NCI-H1436 treated with DMSO at 0.1 percent for 48 hours (cell line): ENCODE results near the gene TMEM98.
"Not testable (repeated sequence)": the region's sequence is repeated elsewhere in the genome, so short reads cannot be mapped to it uniquely, and the experiment has no call there.

Source experiments
- DNase-seq: peaks from one replicate; lab custom pipeline; 2025; lab: John Stamatoyannopoulos, UW

TMEM98 gene, protein sequence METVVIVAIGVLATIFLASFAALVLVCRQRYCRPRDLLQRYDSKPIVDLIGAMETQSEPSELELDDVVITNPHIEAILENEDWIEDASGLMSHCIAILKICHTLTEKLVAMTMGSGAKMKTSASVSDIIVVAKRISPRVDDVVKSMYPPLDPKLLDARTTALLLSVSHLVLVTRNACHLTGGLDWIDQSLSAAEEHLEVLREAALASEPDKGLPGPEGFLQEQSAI

DNA sequence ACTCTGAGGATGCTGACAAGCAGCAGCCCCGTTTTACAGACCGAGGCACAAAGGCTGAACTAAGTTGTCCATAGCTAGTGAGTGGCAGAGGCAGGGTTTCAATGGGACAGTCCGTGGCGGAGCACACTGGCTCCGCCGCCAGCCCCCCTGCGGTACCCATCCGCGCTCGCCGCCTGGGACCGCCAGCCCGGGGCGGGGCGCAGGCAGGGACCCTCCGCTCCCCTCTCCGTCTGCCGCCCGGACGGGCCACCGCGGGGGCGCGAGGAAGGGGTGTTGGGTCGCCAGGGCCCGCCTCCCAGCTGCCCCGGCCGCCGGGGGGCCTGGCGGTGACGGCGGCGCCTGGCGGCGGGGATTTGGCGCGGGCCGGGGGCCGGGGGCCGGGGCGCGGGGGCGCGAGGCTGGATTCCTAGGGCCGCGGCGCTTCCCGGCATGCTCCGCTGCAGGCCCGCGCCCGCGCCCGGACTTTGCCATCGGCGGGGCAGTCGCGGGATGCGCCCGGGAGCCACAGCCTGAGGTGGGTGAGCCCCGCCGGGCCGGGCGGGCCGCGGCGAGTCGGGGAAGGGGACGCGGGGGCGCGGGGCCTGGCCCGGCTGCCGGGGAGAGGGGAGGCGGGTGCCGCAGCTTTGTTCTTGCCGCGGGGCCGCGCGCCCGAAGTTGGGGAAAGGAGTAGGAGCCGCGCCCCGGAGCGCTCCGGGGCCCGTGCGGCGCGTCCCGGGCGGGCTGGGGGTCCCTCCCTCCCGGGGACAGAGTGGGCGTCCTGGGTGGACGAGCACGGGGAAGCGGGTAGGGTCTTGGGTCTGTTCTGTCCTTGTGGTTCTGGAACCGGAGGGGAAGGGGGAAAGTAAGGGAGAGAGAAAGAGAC lies at the start of gene TMEM98:
TMEM98 (plus strand) TSS at position 430 of the 862 bp plus-strand sequence. CDS start 3,376 bp downstream, outside the sequence.
- DNase-seq, result no peak

DNA sequence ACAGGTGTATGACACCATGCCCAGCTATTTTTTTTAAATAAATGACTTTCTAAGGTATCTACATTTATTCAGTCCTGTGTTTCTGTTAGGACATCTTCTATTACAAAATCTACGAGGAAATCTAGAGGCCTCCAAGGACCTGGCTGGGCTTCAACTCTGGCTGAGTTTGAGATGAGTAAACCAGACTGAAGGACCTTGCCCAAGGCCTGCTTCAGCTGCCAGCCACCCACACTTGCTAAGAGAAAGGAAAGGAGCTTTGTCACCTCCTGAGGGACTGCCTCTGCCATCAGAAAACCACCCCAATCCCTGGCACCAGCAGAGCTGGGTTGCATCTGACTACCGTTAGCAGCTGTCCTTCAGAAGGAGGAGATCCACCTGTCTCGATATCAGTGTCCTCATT lies 49.7 kb upstream of the TMEM98 start:
- DNase-seq, result no peak

DNA sequence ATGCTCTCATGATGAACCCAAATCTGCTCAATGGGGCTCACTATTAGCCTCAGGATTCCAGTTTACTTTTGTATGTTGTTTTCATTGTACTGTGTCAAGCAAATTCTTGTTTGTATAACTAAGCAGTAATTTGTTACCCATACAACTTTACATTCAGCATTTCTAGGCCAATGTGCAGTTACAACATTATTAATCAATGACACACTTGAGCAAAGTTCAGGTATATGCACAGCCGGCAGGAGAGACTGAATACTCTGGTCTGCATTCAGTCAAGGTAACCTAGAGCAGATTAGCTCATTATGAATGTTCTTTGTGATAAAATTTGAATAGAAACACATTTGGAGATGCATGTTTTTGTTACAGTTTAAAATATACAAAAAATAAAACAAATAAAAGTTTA lies 48.8 kb upstream of the TMEM98 start:
- no peak for DNase-seq

DNA sequence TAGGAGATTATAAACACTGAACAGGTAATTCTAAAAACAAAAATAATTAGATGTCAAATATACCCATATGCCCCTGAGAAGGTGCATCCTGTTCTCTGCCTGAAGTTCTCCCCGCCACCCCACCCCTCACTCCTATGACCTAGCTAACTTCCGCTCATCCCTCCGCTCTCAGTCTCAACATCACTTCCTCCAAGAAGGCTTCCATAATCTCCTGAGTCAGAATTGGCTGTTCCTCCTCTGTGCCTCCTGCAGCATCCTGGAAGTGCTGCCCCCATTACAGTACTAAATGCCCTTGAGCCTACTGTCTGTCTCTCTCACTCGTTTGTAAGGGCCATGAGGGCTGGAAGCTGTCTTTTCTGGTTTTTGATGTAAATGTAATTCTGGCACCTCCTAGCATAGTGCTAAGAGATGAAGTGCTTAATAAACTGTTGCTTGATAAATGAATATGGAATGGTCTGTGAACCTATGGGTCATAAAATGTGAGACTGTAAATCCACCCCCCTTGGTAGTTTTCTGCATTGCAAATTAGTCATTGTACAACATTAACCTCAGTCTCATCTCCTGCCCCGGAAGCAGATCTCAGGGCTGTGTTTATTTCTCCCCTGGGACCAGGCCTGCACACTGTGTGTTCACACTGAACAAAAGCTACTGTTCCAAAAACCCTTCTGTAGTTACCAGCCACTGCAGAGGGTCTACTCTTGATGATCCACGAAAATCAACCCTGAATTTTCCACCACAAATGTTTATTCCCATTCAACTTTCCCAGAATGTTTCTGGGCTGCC lies 47.1 kb upstream of the TMEM98 start:
- peak; percentile 13 for DNase-seq

DNA sequence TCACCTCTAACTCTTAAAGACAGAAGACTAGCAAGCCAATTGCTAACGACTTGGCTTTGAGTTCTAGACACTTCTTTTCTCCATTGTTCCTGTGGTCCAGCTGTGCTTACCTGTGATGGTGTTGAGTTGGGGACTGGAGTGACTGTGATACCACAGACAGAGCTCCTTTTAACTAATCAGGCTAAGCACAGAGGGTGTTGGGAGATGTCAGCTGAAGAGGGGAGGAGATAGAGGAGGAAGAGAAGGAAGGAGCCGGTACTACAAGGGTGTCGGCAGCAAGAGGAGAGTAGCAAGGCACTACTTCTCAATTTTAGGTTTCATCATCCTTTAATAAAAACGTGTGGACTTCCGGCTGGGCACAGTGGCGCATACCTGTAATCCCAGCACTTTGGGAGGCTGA lies 45.9 kb upstream of the TMEM98 start:
- no peak for DNase-seq

DNA sequence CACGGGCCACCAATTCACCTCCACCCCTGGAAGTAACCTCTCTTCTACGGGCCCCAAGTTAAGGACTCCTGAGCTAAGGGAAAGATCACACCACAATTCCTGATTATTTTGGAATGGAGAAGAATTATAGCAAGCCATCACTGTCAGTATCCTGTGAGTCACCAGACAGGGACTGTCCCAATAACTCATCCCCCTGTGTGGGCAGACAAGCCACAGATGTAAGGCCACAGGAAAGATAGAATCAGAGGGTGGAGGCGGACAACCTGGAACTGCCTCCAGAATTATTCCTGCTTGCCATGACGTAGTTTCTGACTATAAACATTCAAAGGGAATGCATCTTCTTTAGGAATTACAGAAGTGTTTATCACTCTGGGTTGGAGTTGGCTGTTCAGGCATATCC lies 45.2 kb upstream of the TMEM98 start:
- DNase-seq, result no peak

DNA sequence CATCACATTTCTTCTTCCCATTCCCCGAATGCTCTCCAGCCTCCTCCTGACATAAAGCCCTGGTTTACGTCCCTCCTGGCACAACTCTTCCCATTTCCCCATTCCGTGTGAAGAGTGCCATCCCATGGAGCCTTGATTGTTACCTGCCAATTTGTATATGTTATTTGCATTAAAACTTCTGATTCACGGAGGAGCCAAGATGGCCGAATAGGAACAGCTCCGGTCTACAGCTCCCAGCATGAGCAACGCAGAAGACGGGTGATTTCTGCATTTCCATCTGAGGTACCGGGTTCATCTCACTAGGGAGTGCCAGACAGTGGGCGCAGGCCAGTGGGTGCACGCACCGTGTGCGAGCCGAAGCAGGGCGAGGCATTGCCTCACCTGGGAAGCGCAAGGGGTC lies 41.0 kb upstream of the TMEM98 start:
- not testable (repeated sequence) for DNase-seq

DNA sequence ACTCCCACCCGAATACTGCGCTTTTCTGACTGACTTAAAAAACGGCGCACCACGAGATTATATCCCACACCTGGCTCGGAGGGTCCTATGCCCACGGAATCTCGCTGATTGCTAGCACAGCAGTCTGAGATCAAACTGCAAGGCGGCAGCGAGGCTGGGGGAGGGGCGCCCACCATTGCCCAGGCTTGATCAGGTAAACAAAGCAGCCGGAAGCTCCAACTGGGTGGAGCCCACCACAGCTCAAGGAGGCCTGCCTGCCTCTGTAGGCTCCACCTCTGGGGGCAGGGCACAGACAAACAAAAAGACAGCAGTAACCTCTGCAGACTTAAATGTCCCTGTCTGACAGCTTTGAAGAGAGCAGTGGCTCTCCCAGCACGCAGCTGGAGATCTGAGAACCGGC lies 40.5 kb upstream of the TMEM98 start:
- DNase-seq, result not testable (repeated sequence)

DNA sequence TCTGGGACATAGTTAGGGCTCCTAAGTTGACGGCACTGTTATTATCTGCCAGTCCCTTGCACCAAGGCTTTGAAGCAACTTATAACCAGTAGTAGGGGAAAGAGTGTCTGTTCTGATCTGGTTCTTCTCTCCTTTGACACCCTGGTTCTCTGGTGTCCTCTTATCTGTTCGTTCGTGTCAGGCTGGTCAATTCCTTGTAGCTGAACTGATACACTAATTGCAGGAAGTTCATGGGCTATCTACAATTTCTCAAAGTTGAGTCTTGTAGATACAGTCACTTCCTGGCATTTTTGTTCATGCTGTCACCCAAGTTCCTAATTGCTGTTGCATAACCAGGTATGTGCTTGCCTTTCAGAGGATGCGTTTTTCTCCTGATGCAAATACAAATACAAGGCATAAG lies 33.7 kb upstream of the TMEM98 start:
- no peak for DNase-seq

DNA sequence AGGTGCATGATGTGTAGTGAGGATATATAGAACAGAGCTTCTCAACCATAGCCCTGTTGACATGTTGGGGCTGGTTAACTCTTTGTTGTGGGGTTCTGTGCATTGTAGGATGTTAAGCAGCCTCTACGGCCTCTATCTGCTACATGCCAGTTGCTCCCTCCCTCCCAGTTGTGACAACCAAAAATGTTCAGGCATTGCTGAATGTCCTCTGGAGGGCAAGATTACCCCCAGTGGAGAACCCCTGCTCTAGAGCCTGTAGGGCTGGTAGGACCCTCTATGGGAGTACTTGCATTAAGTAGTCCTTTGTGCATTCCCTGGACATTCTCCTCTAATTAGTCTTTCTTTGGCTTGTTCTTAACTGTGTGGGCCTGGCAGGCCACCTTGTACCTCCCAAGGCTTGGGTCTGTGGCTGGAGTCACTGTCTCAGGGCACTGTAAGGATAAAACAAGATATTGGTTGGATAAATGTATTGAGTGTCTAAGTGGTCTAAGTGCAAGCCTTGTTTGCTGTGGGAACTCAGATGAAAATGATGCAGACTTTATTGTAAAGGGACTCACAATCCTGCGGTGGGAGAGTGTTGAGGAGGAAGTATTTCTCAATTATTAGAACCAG lies 31.2 kb upstream of the TMEM98 start:
- no peak for DNase-seq

DNA sequence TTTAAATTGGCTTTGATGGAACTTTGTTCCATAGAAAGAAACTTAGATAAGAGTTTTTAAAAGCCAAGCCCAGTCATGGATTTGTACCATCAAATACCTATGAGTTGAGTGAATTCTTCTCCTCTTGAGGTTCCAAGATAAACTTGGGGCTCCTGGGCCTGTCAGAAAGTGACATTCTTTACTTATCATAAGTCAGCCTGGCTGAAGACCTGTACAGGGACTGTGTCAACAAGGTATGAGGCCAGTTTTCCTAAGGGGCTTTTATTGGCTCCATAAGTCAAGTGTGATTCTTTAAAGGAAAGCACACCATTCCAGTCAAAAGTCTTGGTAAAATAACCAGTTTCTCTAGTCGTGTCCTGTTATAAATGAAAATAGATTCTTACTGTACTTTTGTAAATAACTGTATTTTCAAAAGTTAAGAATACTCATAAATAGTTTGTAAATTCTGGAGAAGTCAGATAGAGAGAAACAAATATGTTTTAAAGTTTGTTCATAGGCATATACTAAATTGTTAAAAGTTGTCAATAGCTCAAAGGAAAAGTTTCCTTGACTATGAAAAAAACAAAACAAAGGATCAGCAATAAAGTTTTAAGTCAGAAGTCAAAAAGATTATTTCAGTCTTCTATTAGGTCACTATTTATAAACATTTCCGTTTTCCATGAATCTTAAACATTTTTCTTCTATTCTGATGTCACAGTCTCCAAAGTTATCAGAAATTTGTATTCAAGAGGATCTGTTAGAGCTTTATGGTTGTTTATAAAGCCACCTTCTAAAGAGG lies 28.5 kb upstream of the TMEM98 start:
- DNase-seq, result no peak

DNA sequence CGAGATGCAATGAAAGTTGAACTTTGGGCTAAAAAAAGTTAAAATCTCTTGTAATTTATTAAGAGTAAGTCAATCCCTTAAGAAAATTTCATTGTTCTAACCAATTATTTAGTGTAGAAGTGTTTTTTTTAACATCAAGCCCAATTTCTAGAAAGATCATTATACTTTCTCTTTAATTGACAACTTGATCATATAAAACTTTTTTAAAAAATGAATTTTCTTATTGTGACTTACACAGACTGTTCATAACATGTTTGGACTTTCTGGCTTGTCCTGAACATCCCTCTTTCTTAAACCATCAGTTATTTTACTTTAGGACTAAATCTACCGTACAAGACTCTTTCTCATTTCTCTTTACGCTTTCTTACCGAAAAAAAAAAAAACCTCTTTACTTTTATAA lies 26.2 kb upstream of the TMEM98 start:
- no peak for DNase-seq

DNA sequence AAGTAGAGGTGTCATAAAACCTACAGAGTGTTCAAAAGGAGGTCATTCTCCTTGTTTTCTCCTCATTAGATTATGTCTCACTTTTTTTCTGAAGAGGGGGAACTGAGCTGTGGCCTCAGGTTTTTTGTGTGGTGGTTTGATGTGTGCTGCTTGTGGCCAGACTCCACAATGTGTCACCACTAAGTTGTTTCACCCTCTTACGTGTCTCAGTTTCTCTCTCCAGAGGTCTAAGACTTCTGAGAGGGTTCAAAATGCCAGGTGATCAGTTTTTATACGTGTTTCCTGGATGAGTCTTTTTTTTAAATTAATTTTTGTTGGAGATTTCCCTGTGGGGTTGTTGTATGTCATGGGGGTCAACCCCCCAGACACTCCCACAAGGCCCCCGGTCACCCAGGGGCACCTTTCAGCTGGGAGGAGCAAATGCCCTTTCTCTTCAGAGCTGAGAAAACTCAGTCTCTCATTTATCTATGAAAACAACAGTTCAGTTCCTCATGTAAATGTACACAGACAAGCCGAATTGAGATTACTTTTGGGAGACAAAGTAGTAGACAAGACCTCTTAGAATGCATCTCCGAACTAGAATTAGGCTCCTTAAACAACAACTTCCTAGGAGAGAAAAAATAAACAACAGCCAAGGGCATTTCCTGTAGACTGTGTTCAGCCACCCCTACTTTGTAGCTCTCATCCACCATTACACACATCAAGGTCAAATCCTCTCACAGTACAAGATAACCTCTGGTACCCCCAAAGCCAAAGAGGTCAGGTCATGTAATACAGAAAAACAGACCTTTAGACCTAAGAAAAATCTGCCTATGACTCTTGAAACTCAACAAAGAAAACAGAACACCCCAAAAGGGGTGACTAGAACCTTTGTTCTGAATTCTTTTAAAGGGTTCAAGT lies 23.9 kb upstream of the TMEM98 start:
- DNase-seq, result no peak

DNA sequence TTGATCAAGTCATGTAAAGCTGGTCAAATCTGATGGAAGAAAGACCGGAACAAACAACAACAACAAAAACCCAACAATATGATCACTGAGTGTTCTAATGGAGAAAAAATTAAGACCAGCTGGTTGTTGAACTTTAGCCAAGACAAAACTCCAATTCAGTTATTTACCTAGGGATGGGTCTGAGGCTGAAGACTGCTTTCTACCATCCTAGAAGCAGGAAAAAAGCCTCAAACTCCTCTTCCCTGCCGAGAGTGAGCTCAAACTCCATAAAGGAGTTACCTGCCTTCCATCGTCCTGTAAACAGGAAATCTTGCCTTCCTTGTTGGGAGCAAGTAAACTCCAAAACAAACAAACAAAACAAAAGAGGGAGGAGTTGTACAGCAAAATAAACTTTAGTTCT lies 23.1 kb upstream of the TMEM98 start:
- no peak for DNase-seq

DNA sequence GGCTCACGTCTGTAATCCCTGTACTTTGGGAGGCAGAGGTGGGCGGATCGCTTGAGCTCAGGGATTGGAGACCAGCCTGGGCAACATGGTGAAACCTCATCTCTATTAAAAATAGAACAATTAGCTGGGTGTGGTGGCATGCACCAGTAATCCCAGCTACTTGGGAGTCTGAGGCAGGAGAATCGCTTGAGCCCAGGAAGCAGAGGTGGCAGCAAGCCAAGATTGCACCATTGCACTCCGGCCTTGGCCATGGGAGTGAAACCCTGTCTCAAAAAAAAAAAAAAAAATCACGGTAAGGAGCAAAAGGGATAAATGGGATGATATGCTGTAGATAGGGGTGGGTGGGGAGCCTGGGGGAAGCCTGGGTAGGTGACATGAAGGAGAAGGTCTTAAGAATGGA lies 20.4 kb upstream of the TMEM98 start:
- DNase-seq, result no peak

DNA sequence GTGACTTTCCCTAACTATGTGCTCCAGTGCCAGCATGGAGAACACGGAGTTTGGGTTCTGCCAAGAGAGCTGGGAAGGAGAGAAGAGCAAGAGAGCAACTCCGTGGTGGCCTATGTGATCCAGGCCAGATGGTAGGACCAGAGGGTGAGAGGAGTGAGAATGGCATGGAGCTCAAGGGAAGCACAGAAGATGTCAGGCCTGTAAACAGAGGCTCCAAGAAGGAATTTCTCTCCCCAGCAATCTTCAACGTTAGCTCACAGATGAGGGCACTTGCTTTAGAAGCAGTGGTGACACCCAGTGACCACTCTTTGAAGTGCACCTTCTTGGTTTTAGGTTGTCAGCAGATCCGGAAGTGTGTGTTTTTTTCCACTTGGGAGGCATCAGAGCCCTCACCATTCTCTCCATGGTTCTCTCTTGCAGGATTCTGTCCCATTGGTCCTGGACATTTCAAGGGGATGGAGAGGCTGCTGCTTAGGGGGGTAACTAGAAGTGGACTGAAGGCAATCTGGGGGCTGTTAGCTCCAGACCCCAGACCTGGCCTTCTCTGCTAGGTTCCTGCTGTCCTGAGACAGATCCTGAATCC lies 18.1 kb upstream of the TMEM98 start:
- DNase-seq, result peak; percentile 73

DNA sequence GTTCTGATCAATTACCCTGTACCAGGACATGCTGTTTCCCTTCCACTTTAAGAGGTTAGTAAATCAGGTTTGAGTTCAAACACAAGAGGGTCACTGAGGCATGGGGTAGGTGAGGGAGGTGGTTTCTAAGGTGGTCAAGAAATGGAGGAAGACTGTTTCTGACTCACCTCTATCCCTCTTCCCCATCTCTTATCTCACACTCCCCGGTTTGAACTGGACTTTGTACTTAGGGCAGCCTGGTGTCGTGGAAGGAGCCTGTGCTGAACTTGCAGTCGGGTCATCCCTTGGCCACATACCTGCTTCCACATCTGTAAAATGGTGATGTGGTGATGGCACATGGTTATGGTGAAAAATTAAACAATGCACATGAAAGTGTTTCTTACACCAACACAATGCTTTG lies 17.2 kb upstream of the TMEM98 start:
- no peak for DNase-seq

DNA sequence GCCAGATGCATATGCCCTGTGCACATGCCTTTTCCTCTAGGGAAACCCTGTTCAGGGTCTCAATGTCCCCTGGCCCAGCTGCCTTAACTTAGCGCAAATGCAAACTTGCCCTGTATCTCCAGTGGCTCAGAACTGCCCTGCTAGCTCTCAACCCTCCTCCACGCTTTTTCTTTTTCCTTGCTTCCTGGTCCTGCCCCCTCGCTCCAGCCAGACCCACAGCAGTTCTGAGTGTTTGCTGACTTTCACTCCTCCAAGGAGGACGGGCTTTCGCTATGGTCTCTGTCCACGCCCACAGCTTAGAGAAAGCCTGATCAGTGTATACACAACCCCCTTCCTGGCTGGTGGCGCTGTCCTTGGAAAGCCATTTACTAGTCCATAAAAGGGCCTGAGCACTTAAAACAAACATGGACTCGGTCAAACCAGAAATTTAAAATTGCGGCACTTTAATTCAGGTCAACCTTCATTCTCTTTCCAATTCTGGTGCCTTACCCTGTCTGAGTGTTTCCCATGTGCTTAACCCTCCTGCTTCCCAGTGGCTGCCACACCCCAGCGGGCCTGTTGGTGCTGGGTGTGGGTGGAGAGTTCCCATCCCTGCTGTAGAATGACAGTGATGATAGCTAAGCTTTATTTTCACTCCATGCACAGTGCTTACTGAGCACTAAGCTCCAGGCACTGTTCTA lies 15.6 kb upstream of the TMEM98 start:
- no peak for DNase-seq

DNA sequence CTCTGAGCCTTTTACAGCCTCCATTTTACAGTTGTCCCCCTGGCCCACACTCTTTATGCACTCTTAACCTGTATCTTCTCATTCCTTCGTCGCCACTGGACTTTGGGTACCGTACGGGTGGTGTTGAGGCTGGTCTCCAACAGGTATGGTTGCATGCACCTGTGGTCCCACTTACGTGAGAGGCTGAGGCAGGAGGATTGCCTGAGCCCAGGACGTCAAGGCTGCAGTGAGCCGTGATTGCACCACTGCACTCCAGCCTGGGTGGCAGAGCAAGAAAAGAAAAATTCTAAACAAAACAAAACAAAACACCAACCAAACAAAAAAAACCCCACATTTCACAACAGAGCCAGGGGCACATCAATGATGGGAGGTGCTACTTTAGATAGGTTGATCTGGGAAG lies 14.4 kb upstream of the TMEM98 start:
- DNase-seq, result no peak

DNA sequence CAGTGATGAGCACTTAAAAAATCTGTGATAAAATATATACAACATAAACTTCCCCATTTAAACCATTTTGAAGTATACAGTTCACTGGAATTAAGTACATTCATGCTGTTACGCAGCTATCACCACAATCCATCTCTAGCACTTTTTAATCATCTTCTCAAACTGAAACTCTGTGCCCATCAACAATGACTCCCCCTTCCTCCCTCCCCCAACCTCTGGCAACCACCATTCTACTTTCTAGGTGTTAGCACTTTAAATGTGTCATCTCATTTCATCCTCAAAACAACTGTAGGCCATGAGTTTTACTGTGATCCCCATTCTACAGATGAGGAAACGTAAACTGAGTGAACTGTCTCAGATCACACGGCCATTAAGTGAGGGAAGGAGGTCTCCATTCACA lies 13.8 kb upstream of the TMEM98 start:
- DNase-seq, result no peak
